ENCODE measurements around the gene KRTAP10-3.

GRCh38 chr21:44524414-44525371, 33.9 kb downstream of the KRTAP10-3 start:
- TF ChIP-seq CTCF (IDR thresholded peaks at IDR 0.05) (no peak), POLR2A (IDR thresholded peaks at IDR 0.05) (no peak)

Measured in right lobe of liver (tissue), 4 donors.